HUES48 (cell line): ENCODE results near the gene NIBAN1.
A peak's percentile ranks its signal among the peaks of the same experiment; 100 is the strongest.
"Not testable (repeated sequence)": the region's sequence is repeated elsewhere in the genome, so short reads cannot be mapped to it uniquely, and the experiment has no call there.

Experiments used
- H3K27ac ChIP-seq: one replicate; pipeline ENCODE4 v1.7.0; 2013; ENCODE audit warnings: low read depth, low read length, inconsistent platforms
- H3K27me3 ChIP-seq: 2 replicates; pipeline ENCODE4 v1.6.1; 2013; ENCODE audit warnings: mild to moderate bottlenecking, low read length; ENCODE audit not compliant: control insufficient read depth, insufficient read depth
- H3K36me3 ChIP-seq: 2 replicates; pipeline ENCODE4 v1.6.1; 2013; ENCODE audit warnings: low read length; ENCODE audit not compliant: control insufficient read depth, insufficient read depth
- H3K4me1 ChIP-seq: 2 replicates; pipeline ENCODE4 v1.6.1; 2013; ENCODE audit warnings: mild to moderate bottlenecking, low read length; ENCODE audit not compliant: control insufficient read depth, insufficient read depth
- H3K4me3 ChIP-seq: 2 replicates; pipeline ENCODE4 v1.5.1; 2013; ENCODE audit warnings: mild to moderate bottlenecking, low read depth, low read length
- H3K9ac ChIP-seq: 2 replicates; pipeline ENCODE4 v1.6.1; 2013; ENCODE audit warnings: mild to moderate bottlenecking, low read depth, low read length, moderate library complexity
- H3K9me3 ChIP-seq: 2 replicates; pipeline ENCODE4 v1.6.1; 2013; ENCODE audit warnings: low read length; ENCODE audit not compliant: control insufficient read depth, insufficient read depth

Gene NIBAN1

DNA sequence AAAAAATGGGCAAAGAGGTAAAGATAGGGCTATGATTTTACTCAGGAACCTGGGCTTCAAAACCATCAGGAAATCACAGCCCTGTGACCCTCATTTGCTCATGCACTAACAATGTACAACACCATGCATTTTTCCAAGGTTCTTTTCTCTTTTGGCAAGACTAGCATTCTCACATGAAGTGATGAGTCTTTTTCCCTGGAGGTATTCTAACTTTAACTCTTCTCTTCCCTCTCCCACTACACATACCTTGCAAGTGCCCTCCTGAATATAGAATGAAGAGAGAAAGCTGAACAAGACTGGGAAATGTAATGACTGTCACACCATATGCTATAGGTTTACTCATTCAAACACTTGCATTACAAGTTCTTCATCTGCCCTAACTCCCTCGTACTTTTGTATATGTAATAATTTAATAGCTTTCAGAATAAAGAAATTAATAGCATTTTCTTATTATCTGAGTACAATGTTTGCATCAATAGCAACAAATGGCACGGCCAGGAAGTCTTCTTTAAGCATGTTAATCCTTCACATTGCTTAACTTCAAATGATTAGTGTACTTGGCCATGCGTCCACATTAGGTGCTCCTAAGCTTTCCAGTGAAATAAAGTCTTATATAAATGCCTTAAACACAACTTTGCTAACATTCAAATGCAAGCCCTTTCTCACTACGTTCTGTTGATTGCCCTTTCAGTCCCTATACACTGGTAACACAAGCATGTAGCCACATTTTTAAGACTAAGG lies 1.8 kb downstream of the NIBAN1 start:
- H3K4me3 ChIP-seq, result peak overlapping the region; percentile 86
- H3K27ac ChIP-seq, result no peak overlapping the region
- no peak overlapping the region for H3K9ac ChIP-seq
- H3K36me3 ChIP-seq, result no peaks in the 10 kb centered on the region
- H3K27me3 ChIP-seq, result peaks cover 43% of the 10 kb centered on the region
- peaks cover 12% of the 10 kb centered on the region for H3K4me1 ChIP-seq
- H3K9me3 ChIP-seq, result no peaks in the 10 kb centered on the region

DNA sequence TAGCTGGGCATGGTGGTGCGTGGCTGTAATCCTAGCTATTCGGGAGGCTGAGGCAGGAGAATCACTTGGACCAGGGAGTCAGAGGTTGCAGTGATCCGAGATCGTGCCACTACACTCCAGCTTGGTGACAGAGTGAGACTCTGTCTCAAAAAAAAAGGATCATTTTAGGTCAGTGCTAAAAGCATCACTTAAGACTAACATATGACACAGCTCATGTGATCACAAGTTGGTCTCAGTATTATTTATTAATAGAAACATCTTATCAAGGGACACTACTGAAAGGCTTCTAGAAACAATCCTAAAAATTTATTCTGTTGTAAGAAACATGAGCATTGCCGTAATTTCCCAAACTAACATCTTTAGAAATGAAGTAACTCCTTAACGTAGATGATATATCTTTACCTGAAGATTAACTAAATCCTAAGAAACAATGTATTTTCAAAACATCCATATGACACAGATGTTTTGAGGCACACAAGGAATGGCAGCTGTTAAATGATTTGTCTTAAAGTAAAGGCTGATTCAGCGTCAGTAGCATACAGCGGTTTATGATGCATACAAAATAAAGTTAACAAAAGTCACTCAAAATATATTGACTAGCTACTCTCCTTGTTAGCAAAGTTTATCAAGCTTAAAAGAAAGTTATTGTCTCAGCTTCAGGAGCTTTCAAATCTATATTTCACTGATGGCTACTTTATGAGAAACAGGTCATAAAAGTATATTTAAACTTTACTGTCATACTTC lies 2.6 kb downstream of the NIBAN1 start:
- Histone ChIP-seq H3K27me3 (peaks cover 43% of the 10 kb centered on the region), H3K27ac (no peak overlapping the region), H3K9ac (no peak overlapping the region), H3K4me1 (peaks cover 12% of the 10 kb centered on the region), H3K36me3 (no peaks in the 10 kb centered on the region), H3K4me3 (no peak overlapping the region), H3K9me3 (no peaks in the 10 kb centered on the region)

DNA sequence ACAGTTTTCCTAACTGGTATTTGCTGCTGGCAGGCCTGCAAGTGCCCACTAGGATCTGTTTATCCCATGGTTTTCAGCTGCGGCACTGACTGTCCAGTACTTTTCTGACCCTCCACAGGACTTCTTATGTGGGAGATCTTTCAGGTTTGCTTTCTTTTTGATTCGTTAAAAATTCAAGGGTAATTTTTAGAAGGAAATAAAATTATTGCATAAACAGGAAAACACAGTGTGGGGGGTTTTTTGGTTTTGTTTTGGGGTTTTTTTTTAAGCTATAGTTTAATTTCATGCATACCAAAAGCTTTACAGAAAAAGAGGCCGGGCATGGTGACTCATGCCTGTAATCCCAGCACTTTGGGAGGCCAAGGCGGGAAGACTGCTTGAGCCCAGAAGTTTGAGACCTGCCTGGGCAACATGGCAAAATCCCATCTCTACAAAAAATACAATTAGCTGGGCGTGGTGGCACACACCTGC lies 3.6 kb downstream of the NIBAN1 start:
- Histone ChIP-seq H3K4me1 (peaks cover 12% of the 10 kb centered on the region), H3K27ac (no peak overlapping the region), H3K27me3 (peaks cover 35% of the 10 kb centered on the region), H3K9ac (no peak overlapping the region), H3K4me3 (no peak overlapping the region), H3K9me3 (no peaks in the 10 kb centered on the region), H3K36me3 (no peaks in the 10 kb centered on the region)

DNA sequence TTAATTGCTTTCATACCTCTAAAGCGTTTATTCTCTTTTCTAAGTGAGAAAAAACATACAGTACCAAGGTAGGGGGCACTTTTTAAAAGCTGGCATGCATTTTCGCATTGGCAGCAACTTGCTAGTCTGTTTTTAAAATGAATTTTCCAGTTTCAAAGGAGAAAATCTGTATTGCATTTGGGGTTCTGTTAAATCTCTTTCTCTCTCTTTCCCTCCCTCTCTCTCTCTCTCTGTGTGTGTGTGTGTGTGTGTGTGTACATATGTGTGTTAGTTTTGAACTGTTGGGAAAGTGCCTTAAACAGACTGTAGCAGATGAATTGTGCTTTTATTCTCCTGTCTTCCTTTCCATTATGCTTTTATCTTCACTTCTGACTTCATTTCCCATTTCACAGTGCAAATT lies 7.3 kb downstream of the NIBAN1 start:
- H3K36me3 ChIP-seq, result no peaks in the 10 kb centered on the region
- no peak overlapping the region for H3K4me3 ChIP-seq
- no peaks in the 10 kb centered on the region for H3K27me3 ChIP-seq
- H3K27ac ChIP-seq, result no peak overlapping the region
- H3K9ac ChIP-seq, result no peak overlapping the region
- no peaks in the 10 kb centered on the region for H3K4me1 ChIP-seq
- no peaks in the 10 kb centered on the region for H3K9me3 ChIP-seq

DNA sequence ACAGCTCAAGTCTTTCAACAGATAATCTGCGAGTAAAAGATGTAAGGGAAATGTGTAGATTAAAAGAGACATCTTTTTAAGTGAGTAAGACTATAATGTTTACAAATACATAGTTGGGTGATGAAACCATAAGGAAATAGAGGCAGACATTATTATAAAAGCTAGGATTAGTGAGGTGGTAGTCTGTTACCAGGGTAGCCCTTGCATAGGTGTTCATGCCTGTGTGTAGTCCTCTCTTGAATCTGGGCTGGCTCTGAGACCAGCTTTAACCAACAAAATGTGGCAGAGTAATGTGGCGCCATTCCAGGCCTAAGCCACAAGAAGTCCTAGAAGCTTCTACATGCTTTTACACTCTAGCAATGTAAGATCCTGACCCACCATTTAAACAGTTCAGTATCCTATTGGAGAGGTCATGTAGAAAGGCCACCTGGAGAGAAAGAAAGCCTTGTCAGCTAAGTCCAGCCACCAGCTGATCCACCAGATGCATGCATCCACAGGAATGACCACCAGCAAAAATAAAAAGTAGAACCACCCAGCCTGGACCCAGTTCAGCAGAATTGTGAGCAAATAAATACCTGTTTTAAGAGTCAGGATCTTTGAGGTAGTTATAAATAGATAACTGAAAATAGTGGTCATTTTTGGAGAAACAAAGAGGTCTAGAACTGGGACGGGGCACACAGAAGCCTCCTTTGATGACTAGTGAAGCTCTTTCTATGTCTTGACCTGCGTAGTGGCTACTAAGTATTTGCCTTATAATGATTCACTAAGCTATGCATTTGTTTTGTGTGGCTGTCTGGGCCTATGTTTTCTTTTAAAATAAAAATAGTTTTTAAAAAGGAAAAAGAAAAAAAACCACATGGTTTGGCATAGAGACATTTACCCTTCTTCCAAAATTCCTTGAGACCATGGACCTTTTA lies 8.1 kb downstream of the NIBAN1 start:
- no peaks in the 10 kb centered on the region for H3K9me3 ChIP-seq
- no peaks in the 10 kb centered on the region for H3K27me3 ChIP-seq
- no peak overlapping the region for H3K27ac ChIP-seq
- H3K4me3 ChIP-seq, result no peak overlapping the region
- H3K4me1 ChIP-seq, result no peaks in the 10 kb centered on the region
- no peak overlapping the region for H3K9ac ChIP-seq
- H3K36me3 ChIP-seq, result no peaks in the 10 kb centered on the region

DNA sequence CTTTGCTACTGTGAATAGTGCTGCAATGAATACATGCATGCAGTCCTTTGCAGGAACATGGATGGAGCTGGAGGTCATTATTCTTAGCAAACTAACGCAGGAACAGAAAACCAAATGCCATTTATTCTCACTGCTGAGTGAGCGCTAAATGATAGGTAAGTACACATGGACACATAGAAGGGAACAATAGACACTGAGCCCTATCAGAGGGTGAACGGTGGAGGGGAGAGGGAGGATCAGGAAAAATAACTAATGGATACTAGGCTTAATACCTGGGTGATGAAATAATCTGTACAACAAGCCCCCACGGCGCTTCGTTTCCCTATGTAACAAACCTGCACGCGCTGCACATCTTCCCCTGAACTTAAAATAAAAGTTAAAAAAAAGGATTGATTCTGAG lies 8.9 kb downstream of the NIBAN1 start:
- no peaks in the 10 kb centered on the region for H3K27me3 ChIP-seq
- H3K9ac ChIP-seq, result no peak overlapping the region
- H3K4me3 ChIP-seq, result no peak overlapping the region
- no peaks in the 10 kb centered on the region for H3K4me1 ChIP-seq
- no peak overlapping the region for H3K27ac ChIP-seq
- no peaks in the 10 kb centered on the region for H3K36me3 ChIP-seq
- no peaks in the 10 kb centered on the region for H3K9me3 ChIP-seq

DNA sequence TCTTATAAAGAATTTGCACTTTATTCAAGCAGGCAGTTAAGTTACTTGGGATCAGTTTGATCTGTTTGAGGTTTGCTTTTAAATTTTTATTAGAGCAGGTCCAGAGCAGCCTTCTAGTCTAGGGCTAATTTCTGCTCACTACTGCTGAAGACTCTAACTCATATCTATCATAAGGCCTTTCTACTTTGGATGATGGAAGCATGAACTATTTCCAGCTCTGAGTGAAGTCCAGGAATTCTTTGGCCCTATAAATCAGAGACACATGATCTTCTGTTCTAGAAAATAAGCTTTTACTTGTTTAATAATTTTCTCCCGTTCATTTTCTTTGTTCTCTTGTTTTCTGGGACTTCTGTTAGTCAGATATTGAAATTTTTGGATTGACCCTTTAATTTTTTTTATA lies 14.7 kb downstream of the NIBAN1 start:
- Histone ChIP-seq H3K27me3 (no peaks in the 10 kb centered on the region), H3K27ac (no peak overlapping the region), H3K4me3 (no peak overlapping the region), H3K36me3 (no peaks in the 10 kb centered on the region), H3K9ac (no peak overlapping the region), H3K4me1 (0 out of 2 replicates have a peak, but pooled peaks cover under 1% of the 10 kb centered on the region), H3K9me3 (no peaks in the 10 kb centered on the region)

DNA sequence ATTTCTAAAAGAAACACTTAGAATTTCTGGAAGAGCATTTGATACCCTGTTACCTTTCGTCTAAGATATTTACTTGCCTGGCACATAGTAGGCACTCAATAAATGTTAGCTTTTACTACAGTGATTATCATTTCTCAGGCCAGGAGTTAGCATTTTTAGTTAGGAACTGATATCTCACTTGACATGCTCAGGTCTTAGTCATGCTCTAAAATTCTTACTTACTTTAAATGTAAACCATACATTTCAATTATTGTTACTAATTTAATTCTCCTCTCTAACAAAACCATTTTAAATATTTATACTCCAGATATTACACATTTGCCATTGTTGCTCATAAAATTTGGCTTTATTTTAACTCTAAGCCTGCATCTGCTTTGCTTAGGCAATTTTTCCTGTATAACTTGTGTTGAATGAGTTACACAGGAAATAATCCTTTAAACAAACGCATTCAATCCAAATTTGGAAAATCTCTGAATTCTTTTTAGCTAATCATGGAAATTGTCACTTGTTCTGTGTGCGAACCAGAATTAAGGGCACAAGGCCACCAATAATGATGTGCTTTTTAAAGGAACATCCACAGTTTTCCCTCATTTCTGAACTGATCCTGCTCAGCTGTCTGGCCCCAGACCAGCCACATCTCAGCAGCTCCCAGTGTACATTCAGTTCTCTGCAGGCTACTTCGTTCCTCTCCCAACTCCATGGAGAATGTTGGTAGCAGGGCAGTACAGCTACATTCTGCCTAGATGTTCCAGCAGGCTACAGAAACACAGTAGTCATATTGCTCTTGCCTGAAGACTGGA lies 15.6 kb downstream of the NIBAN1 start:
- Histone ChIP-seq H3K9me3 (no peaks in the 10 kb centered on the region), H3K36me3 (no peaks in the 10 kb centered on the region), H3K27ac (no peak overlapping the region), H3K27me3 (no peaks in the 10 kb centered on the region), H3K4me3 (no peak overlapping the region), H3K9ac (no peak overlapping the region), H3K4me1 (peaks cover 6% of the 10 kb centered on the region; the same call in 1 of the 2 replicates)

DNA sequence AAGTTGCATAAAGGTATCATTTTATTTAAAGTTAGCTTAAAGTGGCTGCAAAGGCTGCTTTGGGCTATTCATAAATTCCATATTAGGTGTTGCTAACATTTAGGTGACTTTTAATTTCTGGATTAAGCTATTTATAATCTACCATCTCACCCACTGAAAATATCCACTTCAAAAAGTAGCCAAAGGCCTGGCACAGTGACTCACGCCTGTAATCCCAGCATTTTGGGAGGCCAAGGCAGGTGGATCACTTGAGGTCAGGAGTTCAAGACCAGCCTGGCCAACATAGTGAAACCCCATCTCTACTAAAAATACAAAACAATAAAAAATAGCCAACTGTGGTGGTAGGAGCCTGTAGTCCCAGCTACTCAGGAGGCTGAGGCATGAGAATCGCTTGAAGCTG lies 16.4 kb downstream of the NIBAN1 start:
- H3K4me1 ChIP-seq, H3K27ac ChIP-seq, H3K9me3 ChIP-seq, H3K4me3 ChIP-seq, H3K27me3 ChIP-seq, H3K36me3 ChIP-seq, H3K9ac ChIP-seq: not testable (repeated sequence)

DNA sequence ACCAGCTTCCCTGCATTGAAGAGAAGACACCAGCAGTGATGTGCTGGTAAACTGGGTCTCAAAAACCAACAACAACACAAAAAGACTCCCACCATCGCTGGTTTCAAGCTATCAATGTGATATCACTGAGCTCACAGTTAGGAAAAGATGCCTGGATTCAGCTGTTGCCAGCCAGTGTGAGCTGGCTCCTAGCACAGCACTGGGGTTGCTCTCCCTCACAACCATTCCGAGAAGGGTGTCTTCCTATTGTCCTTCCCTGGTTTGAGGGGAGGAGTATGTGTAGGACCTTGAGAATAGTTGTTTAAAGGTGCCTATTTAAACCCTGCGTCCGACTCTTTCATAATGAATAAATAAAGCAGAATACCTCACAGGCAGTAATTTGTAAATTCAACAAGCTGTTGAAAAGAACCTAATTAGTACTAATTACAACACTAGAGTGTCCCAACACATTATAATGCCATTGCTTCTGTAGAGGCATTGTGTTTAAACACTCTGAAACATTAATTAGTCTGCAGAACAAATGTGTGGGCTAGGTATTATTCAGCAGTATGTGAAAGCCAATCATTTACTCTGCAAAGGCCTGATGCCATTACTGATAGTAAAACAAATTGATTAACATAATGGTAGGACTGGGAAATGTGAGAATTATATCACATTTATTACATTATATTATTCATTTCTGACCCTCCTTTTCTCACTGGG lies 17.2 kb downstream of the NIBAN1 start:
- no peak overlapping the region for H3K27ac ChIP-seq
- H3K4me1 ChIP-seq, result peaks cover 6% of the 10 kb centered on the region; the same call in 1 of the 2 replicates
- H3K9ac ChIP-seq, result no peak overlapping the region
- H3K27me3 ChIP-seq, result no peaks in the 10 kb centered on the region
- no peak overlapping the region for H3K4me3 ChIP-seq
- no peaks in the 10 kb centered on the region for H3K9me3 ChIP-seq
- H3K36me3 ChIP-seq, result no peaks in the 10 kb centered on the region
